Fibroblast of villous mesenchyme (primary cell): Measurements from ENCODE around the gene ARRDC3. TPM values are rescaled to one million over a fixed set of nuclear protein-coding genes. Genes with fewer than 3 reads are reported as not detected.

Source experiments
- DNase-seq: peaks from one replicate; pipeline ENCODE4 v3.0.0-alpha.2; 2010; ENCODE audit warnings: low read depth
- H3K4me3 ChIP-seq: 2 replicates; pipeline ENCODE4 v1.5.1; 2011; ENCODE audit warnings: low read depth, mild to moderate bottlenecking, low read length
- CTCF ChIP-seq: IDR thresholded peaks from 2 replicates; pipeline ENCODE4 v1.5.1; 2012; ENCODE audit warnings: low read depth, mild to moderate bottlenecking, low read length; ENCODE audit not compliant: insufficient read depth
- total RNA-seq: library from RNA; depleted of rRNA; stranded (reverse); fragments of >200 nt; gene quantifications from 2 replicates; pipeline ENCODE4 v1.2.3, GENCODE V29; 2012

The ARRDC3 gene, protein sequence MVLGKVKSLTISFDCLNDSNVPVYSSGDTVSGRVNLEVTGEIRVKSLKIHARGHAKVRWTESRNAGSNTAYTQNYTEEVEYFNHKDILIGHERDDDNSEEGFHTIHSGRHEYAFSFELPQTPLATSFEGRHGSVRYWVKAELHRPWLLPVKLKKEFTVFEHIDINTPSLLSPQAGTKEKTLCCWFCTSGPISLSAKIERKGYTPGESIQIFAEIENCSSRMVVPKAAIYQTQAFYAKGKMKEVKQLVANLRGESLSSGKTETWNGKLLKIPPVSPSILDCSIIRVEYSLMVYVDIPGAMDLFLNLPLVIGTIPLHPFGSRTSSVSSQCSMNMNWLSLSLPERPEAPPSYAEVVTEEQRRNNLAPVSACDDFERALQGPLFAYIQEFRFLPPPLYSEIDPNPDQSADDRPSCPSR
- total RNA-seq: 56.4 and 56.6 TPM in 2 replicates

DNA sequence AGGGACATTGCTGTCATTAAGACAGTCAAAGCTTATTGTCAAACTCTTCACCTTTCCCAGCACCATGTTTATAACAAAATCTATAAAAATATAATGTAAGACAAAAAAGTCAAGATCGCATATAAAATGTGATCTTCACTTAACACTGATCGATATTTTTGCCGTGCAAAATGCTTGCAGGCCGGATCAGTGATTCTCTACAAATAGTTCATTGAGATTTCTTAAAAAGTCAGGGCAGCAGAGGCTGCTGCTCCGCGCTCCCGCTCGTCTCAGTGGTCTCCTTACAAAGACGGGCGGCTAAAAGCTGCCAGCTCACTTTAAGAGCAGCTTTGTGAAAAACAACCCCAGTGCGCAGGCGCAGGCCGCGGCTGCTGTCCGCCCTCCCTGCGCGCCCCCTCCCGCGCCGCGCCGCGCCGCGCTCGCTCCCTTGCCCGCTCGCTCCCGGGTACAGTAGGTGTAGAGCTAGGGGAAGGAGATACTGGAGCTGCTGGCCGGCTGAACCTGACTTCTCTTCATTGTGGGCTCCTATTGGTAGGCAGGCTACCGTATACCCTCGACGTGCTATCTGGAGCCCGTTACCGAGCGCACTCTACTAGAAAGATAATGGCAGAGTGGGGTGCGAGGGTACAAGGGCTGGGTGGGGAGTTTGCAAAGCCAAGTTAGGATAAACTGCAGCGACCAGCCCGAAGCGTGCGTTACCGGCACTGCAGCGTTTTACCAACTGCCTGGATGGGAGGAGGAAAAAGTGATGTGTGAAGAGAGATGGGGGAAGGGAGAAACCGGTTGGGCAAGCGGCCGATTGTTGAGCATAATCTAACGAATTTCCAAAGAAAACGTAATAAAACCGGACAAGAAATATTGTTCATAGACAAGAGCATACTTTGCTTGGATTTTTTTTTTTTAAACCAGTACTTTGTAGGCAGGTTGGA is at the start of gene ARRDC3:
Gene ARRDC3, minus strand, starts transcription at position 291 of the 929 bp plus-strand sequence. Its CDS starts 225 bp downstream, at position 66.
- H3K4me3 ChIP-seq: peak within 1 kb of the TSS; percentile 90
- TF ChIP-seq CTCF: no peak
- DNase-seq: peak; percentile 95

GRCh38 chr5:91430949-91431348 is 47.8 kb upstream of the ARRDC3 start:
- TF ChIP-seq CTCF: no peak
- no peak for DNase-seq
- H3K4me3 ChIP-seq: no peak overlapping the region

DNA sequence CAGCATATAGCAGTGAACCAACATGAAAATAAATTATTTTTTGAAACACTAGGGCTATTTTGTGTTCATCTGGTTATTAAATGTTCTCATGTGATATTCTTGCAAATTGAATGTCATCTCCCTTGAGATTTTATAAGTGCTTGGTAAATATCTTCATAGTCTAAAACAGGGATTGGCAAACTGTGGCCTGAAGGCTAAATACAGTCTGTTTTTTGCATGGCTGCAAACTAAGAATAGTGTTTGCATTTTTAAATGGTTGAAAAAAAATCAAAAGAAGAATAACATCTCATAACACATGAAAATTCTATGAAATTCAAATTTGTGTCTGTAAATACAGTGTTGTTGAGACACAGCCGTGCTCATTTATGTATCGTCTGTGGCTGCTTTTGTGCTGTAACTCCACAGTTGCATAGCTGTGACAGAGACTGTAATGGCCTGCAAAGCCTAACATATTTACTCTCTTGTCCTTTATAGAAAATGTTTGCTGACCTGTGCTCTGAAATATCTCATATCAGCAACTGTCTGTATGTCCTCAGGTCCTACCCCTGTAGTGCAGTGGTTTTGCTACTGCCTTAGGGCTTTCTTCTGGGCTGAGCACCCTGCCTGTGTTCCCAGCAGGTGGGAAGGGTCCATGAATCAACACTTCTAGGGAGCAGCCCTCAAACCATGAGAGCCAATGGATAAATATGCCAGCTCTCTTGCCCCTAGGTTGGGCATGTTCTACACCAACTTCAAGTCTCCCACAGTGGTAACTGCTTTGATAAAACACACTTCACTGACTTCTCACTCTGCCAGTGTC is 41.7 kb upstream of the ARRDC3 start:
- H3K4me3 ChIP-seq: no peak overlapping the region
- no peak for TF ChIP-seq CTCF
- no peak for DNase-seq

DNA sequence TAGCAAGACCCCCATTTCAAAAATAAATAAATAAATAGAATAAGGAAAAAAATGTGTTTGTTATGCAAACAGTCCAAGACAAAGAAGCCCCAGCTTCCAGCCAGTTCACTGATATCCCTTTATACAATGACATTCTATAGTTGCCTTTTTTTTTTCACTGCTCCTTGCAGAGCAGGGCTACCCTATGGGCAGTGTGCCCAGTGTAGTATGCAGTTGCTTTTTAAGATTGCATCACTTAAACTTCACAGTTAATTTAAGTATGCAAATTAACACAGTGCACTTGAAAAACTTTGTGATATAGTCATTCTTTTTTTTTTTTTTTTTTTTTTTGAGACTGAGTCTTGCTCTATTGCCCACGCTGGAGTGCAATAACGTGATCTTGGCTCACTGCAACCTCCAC is 40.8 kb upstream of the ARRDC3 start:
- H3K4me3 ChIP-seq: no peak overlapping the region
- no peak for DNase-seq
- TF ChIP-seq CTCF: no peak

DNA sequence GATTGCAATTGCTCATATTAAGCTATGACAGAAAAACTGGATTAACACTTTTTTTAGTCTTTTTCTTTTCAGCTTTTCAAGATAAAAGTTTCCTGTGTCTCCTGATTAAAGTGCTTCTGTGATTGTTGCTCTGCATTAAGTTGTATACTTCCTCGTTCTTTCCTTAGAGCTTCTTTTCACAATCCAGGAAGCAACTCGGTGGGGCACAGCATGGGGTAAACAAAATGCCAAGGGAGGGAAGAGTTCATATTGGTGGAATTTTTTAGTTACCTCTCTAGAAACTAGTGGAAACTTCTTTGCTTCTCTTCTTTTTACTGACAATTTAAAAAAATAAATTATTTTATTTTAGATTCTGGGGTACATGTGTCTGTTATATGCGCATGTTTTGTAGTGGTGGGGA is 37.8 kb upstream of the ARRDC3 start:
- no peak overlapping the region for H3K4me3 ChIP-seq
- no peak for TF ChIP-seq CTCF
- DNase-seq: no peak
